HepG2 (cell line): ENCODE data around the gene SPRTN.

Experiments used
- CREB1 ChIP-seq, 2 experiments: fragments of 450-650 bp in 1 of 2; IDR thresholded peaks; 2 replicates each; pipeline ENCODE4 v1.6.1; 2016 to 2017; ENCODE audit warnings: control low read depth in 1 of 2, mild to moderate bottlenecking in 1 of 2, missing compliant biosample characterization in 1 of 2, missing genetic modification characterization in 1 of 2
- ZNF550 ChIP-seq: sonication (generic); formaldehyde crosslinking; IDR thresholded peaks from 2 replicates; pipeline ENCODE4 v1.4.0; 2020; ENCODE audit warnings: mild to moderate bottlenecking, missing genetic modification reagents, borderline replicate concordance

- TF ChIP-seq CREB1 (IDR thresholded peaks at IDR 0.05) = no peak
- no peak for TF ChIP-seq CREB1 (CRISPR knock-in tag; IDR thresholded peaks at IDR 0.05)
- no peak for TF ChIP-seq ZNF550
Measured at GRCh38 chr1:231364192-231364591, 26.1 kb downstream of the SPRTN start.
